GM20000 (cell line): ENCODE data around the gene TSPAN11.

Source experiments
- DNase-seq: peaks from one replicate; pipeline ENCODE4 v3.0.0; 2012; ENCODE audit warnings: low spot score
- TF ChIP-seq, protein P1 (sequence below): IDR thresholded peaks from 2 replicates; pipeline ENCODE4 v1.5.1; 2012; ENCODE audit warnings: mild to moderate bottlenecking, control low read depth; ENCODE audit errors: extremely low read depth, missing control alignments

Gene TSPAN11

GRCh38 chr12:30942936-30943335, 16.4 kb downstream of the TSPAN11 start:
- DNase-seq, result no peak
- TF ChIP-seq, protein P1, sequence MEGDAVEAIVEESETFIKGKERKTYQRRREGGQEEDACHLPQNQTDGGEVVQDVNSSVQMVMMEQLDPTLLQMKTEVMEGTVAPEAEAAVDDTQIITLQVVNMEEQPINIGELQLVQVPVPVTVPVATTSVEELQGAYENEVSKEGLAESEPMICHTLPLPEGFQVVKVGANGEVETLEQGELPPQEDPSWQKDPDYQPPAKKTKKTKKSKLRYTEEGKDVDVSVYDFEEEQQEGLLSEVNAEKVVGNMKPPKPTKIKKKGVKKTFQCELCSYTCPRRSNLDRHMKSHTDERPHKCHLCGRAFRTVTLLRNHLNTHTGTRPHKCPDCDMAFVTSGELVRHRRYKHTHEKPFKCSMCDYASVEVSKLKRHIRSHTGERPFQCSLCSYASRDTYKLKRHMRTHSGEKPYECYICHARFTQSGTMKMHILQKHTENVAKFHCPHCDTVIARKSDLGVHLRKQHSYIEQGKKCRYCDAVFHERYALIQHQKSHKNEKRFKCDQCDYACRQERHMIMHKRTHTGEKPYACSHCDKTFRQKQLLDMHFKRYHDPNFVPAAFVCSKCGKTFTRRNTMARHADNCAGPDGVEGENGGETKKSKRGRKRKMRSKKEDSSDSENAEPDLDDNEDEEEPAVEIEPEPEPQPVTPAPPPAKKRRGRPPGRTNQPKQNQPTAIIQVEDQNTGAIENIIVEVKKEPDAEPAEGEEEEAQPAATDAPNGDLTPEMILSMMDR, result no peak

- no peak for DNase-seq
- TF ChIP-seq, protein P1, result no peak
Measured at GRCh38 chr12:30945443-30946164, 19.1 kb downstream of the TSPAN11 start.

- TF ChIP-seq, protein P1, result no peak
Measured at GRCh38 chr12:30952015-30952414, 25.5 kb downstream of the TSPAN11 start.

DNA sequence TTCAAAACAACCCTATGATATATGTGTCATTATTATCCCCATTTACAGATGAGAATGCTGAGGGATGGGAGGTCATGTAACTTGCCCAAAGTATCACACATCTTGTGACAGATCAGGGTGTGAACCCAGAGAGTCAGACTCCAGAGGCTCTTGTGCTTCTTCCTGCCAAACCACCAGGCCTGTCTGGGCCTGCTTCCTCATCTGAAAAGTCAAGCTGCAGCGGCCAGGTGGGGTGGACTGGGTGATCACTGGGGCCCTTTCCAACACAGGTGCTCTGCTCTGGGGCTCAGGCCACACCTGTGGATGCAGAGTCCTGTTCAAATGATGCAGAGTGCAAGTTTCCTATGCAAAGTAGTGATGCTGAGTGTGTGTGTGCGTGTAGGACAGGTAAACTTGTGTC, 26.7 kb downstream of the TSPAN11 start:
- no peak for DNase-seq
- TF ChIP-seq, protein P1, result no peak

More at GRCh38 chr12:30952015-30952414, 25.5 kb downstream of the TSPAN11 start:
- DNase-seq, result no peak

DNA sequence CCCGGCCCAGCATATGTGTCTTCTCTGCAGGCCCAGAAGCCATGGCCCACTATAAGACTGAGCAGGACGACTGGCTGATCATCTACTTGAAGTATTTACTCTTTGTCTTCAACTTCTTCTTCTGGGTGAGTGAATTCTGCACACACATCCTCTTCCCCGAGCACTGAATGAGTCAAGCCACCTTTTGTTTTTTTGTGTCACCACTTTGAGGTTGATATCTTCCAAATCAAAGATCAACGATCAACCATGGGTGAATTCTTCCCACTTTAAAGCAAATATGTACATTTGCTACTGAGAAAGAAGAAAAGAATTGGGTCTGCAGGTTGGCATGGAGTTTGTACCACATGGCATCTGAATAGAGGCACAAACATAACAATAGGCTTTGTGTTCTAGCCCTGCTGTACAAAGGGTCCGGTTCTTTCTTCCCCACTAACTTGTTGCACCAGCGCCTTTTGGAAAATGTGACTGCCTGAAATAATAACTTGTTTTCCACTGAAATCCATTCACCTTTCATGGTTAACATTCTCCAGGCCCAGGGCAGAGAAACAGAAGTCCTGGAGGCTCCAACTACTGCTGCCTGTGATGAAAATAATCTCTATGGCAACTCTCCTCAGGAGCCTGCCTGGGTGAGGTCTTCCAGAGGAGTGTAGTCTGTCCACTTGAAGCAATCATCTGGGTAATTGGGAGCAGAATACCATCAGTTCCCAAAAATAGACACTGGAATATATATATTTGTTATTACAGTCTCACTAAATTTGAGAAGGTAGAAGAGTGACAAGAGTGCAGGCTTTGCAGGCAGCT, 27.6 kb downstream of the TSPAN11 start:
- DNase-seq, result no peak
- TF ChIP-seq, protein P1, result no peak

DNA sequence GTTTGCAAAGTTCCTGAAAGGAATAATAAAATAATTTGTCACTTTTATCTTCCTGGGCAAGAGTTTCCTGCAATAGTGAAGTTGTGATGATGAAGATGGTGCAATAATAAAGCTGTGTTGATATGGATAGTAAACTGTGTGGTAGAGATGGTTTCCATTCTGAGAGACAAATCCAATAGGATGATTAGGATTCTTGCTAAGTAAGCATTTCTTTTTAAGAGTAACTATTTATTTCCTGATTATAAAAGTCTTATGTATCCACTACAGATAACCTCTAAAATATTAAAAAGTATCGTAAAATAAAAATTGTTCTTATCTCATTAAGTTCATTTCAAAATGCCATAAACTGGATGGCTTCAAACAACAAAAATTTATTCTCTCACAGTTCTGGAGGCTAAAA, 28.7 kb downstream of the TSPAN11 start:
- no peak for DNase-seq
- TF ChIP-seq, protein P1, result no peak

- TF ChIP-seq, protein P1, result no peak
- DNase-seq, result no peak
Measured at GRCh38 chr12:30959110-30959710, 32.7 kb downstream of the TSPAN11 start.
